Liver (tissue), 3 donors: ENCODE measurements around the gene SLC4A5.

ENCODE experiments used
- EGR1 ChIP-seq, 2 donors: IDR thresholded peaks; 2 replicates each; pipeline ENCODE4 v1.6.1; 2016 to 2018; ENCODE audit warnings: antibody characterized with exemption in 2 of 2, low read depth in 2 of 2
- GABPA ChIP-seq, 2 donors: IDR thresholded peaks in 1 of 2; conservative IDR thresholded peaks in 1 of 2; 2 replicates each; pipeline ENCODE4 v1.6.1; 2016; ENCODE audit warnings: antibody characterized with exemption in 2 of 2, mild to moderate bottlenecking in 1 of 2, moderate library complexity in 1 of 2
- JUND ChIP-seq, 2 donors: IDR thresholded peaks; 2 replicates each; pipeline ENCODE4 v1.6.1; 2016; ENCODE audit warnings: antibody characterized with exemption in 2 of 2
- REST ChIP-seq: IDR thresholded peaks from 2 replicates; pipeline ENCODE4 v1.6.1; 2016; ENCODE audit warnings: antibody characterized with exemption, mild to moderate bottlenecking
- RXRA ChIP-seq, 2 donors: IDR thresholded peaks; 2 replicates each; pipeline ENCODE4 v1.6.1; 2017 to 2018; ENCODE audit warnings: antibody characterized with exemption in 2 of 2, mild to moderate bottlenecking in 1 of 2
- SP1 ChIP-seq: IDR thresholded peaks from 2 replicates; pipeline ENCODE4 v1.6.1; 2018; ENCODE audit warnings: antibody characterized with exemption, mild to moderate bottlenecking
- TAF1 ChIP-seq: conservative IDR thresholded peaks from 2 replicates; pipeline ENCODE4 v1.6.1; 2016; ENCODE audit warnings: antibody characterized with exemption, mild to moderate bottlenecking
- YY1 ChIP-seq: IDR thresholded peaks from 2 replicates; pipeline ENCODE4 v1.6.1; 2016; ENCODE audit warnings: antibody characterized with exemption, mild to moderate bottlenecking
- TF ChIP-seq, protein P1 (sequence below): fragments of 150-350 bp; IDR thresholded peaks from 2 replicates; pipeline ENCODE4 v1.5.1; 2017; ENCODE audit warnings: improper control_type of control experiment, low read depth, low read length; ENCODE audit not compliant: missing input control
- TF ChIP-seq, protein P2 (sequence below): IDR thresholded peaks from 2 replicates; pipeline ENCODE4 v1.6.1; 2016; ENCODE audit warnings: antibody characterized with exemption
- donor health status: healthy.
- donor health status: healthy.

GRCh38 chr2:74317701-74318100 is 25.5 kb downstream of the SLC4A5 start:
- TF ChIP-seq JUND (IDR thresholded peaks at IDR 0.05): no peak
- no peak for TF ChIP-seq TAF1
- no peak for TF ChIP-seq GABPA (IDR thresholded peaks at IDR 0.05 in 1 of 2, conservative IDR thresholded peaks at IDR 0.05 in 1 of 2)
- TF ChIP-seq, protein P1, sequence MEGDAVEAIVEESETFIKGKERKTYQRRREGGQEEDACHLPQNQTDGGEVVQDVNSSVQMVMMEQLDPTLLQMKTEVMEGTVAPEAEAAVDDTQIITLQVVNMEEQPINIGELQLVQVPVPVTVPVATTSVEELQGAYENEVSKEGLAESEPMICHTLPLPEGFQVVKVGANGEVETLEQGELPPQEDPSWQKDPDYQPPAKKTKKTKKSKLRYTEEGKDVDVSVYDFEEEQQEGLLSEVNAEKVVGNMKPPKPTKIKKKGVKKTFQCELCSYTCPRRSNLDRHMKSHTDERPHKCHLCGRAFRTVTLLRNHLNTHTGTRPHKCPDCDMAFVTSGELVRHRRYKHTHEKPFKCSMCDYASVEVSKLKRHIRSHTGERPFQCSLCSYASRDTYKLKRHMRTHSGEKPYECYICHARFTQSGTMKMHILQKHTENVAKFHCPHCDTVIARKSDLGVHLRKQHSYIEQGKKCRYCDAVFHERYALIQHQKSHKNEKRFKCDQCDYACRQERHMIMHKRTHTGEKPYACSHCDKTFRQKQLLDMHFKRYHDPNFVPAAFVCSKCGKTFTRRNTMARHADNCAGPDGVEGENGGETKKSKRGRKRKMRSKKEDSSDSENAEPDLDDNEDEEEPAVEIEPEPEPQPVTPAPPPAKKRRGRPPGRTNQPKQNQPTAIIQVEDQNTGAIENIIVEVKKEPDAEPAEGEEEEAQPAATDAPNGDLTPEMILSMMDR: no peak
- no peak for TF ChIP-seq EGR1 (IDR thresholded peaks at IDR 0.05; ENCODE audit: low read depth in 2 of 2)
- no peak for TF ChIP-seq REST
- TF ChIP-seq, protein P2, sequence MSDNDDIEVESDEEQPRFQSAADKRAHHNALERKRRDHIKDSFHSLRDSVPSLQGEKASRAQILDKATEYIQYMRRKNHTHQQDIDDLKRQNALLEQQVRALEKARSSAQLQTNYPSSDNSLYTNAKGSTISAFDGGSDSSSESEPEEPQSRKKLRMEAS: no peak
- TF ChIP-seq YY1: no peak
- TF ChIP-seq SP1: no peak
- TF ChIP-seq RXRA (IDR thresholded peaks at IDR 0.05): no peak
